ENCODE data around the gene TIMM44.

The TIMM44 gene

DNA sequence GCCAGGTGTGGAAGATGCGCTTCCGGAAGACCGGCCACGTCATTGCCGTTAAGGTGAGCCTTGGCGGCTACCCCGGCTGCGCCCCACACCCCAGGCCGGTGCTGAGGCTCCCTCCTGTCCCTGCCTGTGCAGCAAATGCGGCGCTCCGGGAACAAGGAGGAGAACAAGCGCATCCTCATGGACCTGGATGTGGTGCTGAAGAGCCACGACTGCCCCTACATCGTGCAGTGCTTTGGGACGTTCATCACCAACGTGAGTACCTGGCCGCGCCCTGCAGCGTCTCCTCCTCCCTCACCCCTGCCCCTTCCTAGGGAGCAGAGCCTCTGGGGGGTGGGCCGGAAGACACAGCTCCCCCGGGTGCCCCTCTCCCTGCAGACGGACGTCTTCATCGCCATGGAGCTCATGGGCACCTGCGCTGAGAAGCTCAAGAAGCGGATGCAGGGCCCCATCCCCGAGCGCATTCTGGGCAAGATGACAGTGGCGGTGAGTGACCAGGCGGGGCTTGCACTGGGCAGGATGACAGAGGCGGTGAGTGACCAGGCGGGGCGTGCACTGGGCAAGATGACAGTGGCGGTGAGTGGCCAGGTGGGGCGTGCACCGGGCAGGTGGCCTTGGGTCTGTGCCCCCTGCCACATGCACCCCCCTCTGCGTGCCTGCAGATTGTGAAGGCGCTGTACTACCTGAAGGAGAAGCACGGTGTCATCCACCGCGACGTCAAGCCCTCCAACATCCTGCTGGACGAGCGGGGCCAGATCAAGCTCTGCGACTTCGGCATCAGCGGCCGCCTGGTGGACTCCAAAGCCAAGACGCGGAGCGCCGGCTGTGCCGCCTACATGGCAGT lies 32.9 kb downstream of the TIMM44 start:
- H3K79me2 ChIP-seq (ENCODE audit: control insufficient read depth, insufficient read depth, low read length) = no peaks in the 10 kb centered on the region
- DNase-seq = no peak
- peaks cover 3% of the 10 kb centered on the region for H3K36me3 ChIP-seq (ENCODE audit: control insufficient read depth, insufficient read depth, low read length)
- no peak overlapping the region for H3K4me3 ChIP-seq (ENCODE audit: low read length)
- H3K27ac ChIP-seq (ENCODE audit: low read depth, low read length) = no peak overlapping the region
- no peak overlapping the region for H2BK15ac ChIP-seq (replicated peaks; ENCODE audit: low read depth)
- H3K23ac ChIP-seq (ENCODE audit: low read length) = no peak overlapping the region
- H2AK5ac ChIP-seq (ENCODE audit: low read length) = no peak overlapping the region
- H3K9ac ChIP-seq (ENCODE audit: low read length) = no peak overlapping the region
- H3K56ac ChIP-seq (ENCODE audit: low read length) = no peak overlapping the region
- peaks cover 2% of the 10 kb centered on the region for H3K27me3 ChIP-seq (ENCODE audit: insufficient read depth, low read length, poor library complexity)
- H3K18ac ChIP-seq (ENCODE audit: low read length) = no peak overlapping the region
- no peaks in the 10 kb centered on the region for H3K4me1 ChIP-seq (ENCODE audit: control insufficient read depth, low read depth, low read length)
- H3K4ac ChIP-seq (ENCODE audit: low read depth, low read length) = no peak overlapping the region
- no CpG with 5 or more reads among the region's 54 CpGs for WGBS (ENCODE audit: extremely low coverage, insufficient coverage, low lambda C conversion rate)
- H4K5ac ChIP-seq (ENCODE audit: low read length) = no peak overlapping the region
- H3K4me2 ChIP-seq (ENCODE audit: low read length) = no peak overlapping the region
- peaks cover 5% of the 10 kb centered on the region for H3K79me1 ChIP-seq (ENCODE audit: low read length)
- no peak overlapping the region for H2BK5ac ChIP-seq (ENCODE audit: low read length)
- H4K8ac ChIP-seq (ENCODE audit: low read depth, low read length) = no peak overlapping the region
- H2BK120ac ChIP-seq (ENCODE audit: low read depth, low read length) = no peak overlapping the region

DNA sequence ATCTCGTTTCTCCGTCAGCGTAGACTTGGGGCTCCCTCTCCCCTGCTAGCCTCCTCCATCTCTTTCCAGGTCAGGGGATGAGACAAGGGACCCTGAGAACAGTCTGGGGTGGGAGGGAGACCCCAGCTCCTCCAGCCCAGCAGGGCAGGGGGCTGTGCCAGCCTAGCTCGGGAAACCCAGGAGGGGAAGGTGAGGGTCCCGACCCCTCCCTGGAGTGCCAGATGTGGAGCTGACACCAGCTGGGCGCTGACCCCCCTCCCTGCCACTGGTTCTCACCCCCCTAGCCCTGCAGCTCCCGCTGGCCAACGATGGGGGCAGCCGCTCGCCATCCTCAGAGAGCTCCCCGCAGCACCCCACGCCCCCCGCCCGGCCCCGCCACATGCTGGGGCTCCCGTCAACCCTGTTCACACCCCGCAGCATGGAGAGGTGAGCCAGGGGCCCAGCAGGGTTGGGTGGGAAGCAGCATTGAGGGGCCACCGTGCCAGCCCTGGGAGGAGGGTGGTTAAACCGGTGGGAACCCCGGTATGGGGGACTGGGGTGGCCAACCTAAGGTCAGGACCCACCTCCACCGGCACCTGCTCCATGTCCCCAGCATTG lies 33.9 kb downstream of the TIMM44 start:
- no peak overlapping the region for H4K8ac ChIP-seq (ENCODE audit: low read depth, low read length)
- H3K27me3 ChIP-seq (ENCODE audit: insufficient read depth, low read length, poor library complexity) = no peaks in the 10 kb centered on the region
- H3K56ac ChIP-seq (ENCODE audit: low read length) = no peak overlapping the region
- H2BK120ac ChIP-seq (ENCODE audit: low read depth, low read length) = no peak overlapping the region
- H3K27ac ChIP-seq (ENCODE audit: low read depth, low read length) = no peak overlapping the region
- H3K79me2 ChIP-seq (ENCODE audit: control insufficient read depth, insufficient read depth, low read length) = peaks cover 7% of the 10 kb centered on the region
- H3K4me1 ChIP-seq (ENCODE audit: control insufficient read depth, low read depth, low read length) = peaks cover 2% of the 10 kb centered on the region
- no peak overlapping the region for H2BK15ac ChIP-seq (replicated peaks; ENCODE audit: low read depth)
- H3K9ac ChIP-seq (ENCODE audit: low read length) = no peak overlapping the region
- DNase-seq = no peak
- no peak overlapping the region for H3K4me2 ChIP-seq (ENCODE audit: low read length)
- no CpG with 5 or more reads among the region's 21 CpGs for WGBS (ENCODE audit: extremely low coverage, insufficient coverage, low lambda C conversion rate)
- no peak overlapping the region for H3K4ac ChIP-seq (ENCODE audit: low read depth, low read length)
- H3K79me1 ChIP-seq (ENCODE audit: low read length) = peaks cover 12% of the 10 kb centered on the region
- no peak overlapping the region for H3K4me3 ChIP-seq (ENCODE audit: low read length)
- H2BK5ac ChIP-seq (ENCODE audit: low read length) = no peak overlapping the region
- H3K18ac ChIP-seq (ENCODE audit: low read length) = no peak overlapping the region
- peaks cover 3% of the 10 kb centered on the region for H3K36me3 ChIP-seq (ENCODE audit: control insufficient read depth, insufficient read depth, low read length)
- H4K5ac ChIP-seq (ENCODE audit: low read length) = no peak overlapping the region
- H2AK5ac ChIP-seq (ENCODE audit: low read length) = no peak overlapping the region
- no peak overlapping the region for H3K23ac ChIP-seq (ENCODE audit: low read length)

DNA sequence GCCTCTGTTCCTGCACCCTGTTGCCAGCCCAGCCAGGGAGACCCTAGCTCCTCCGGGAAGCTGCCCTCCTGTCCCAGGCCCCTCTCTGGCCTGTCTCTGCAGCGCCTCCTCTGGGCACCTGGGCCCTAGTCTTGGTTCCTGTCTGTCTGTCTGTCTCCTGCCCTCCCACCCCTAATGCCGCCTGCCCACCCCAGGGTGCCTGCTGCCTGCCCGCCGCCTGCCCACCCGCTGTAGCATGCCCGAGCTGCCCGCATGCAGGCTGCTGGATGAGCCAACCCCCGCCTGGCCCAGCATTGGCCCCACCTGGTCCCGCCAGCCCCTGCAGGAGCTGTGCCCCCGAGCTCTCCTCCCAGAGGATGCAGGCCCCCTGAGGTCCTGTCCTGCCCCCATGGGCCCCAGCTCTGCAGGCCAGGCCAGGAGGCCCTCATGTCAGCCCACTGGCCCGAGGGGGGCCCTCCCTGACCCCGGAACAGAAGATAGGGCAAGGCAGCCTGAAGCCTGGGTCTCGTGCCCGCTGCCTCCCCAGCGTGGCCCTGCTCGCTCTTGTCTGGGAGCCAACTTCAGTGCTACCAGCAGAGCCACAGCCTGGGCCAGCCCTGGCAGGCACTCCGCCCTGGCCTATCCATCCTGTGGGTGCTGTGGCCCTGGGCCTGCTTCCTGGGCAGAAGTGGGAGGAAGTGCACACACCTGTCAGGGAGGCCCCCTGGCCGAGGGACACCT lies 34.6 kb downstream of the TIMM44 start:
- Histone ChIP-seq H2BK5ac (ENCODE audit: low read length) (no peak overlapping the region), H3K79me1 (ENCODE audit: low read length) (peaks cover 16% of the 10 kb centered on the region), H3K27me3 (ENCODE audit: insufficient read depth, low read length, poor library complexity) (no peaks in the 10 kb centered on the region), H3K27ac (ENCODE audit: low read depth, low read length) (no peak overlapping the region), H2BK120ac (ENCODE audit: low read depth, low read length) (no peak overlapping the region), H2AK5ac (ENCODE audit: low read length) (no peak overlapping the region), H2BK15ac (replicated peaks; ENCODE audit: low read depth) (no peak overlapping the region), H3K36me3 (ENCODE audit: control insufficient read depth, insufficient read depth, low read length) (peaks cover 3% of the 10 kb centered on the region), H3K4me3 (ENCODE audit: low read length) (no peak overlapping the region), H3K79me2 (ENCODE audit: control insufficient read depth, insufficient read depth, low read length) (peaks cover 11% of the 10 kb centered on the region), H4K8ac (ENCODE audit: low read depth, low read length) (no peak overlapping the region), H3K23ac (ENCODE audit: low read length) (no peak overlapping the region), H3K4me2 (ENCODE audit: low read length) (no peak overlapping the region), H3K9ac (ENCODE audit: low read length) (no peak overlapping the region), H3K18ac (ENCODE audit: low read length) (no peak overlapping the region), H4K5ac (ENCODE audit: low read length) (no peak overlapping the region), H3K4ac (ENCODE audit: low read depth, low read length) (no peak overlapping the region), H3K4me1 (ENCODE audit: control insufficient read depth, low read depth, low read length) (peaks cover 2% of the 10 kb centered on the region), H3K56ac (ENCODE audit: low read length) (no peak overlapping the region)
- no CpG with 5 or more reads among the region's 19 CpGs for WGBS (ENCODE audit: extremely low coverage, insufficient coverage, low lambda C conversion rate)
- no peak for DNase-seq

DNA sequence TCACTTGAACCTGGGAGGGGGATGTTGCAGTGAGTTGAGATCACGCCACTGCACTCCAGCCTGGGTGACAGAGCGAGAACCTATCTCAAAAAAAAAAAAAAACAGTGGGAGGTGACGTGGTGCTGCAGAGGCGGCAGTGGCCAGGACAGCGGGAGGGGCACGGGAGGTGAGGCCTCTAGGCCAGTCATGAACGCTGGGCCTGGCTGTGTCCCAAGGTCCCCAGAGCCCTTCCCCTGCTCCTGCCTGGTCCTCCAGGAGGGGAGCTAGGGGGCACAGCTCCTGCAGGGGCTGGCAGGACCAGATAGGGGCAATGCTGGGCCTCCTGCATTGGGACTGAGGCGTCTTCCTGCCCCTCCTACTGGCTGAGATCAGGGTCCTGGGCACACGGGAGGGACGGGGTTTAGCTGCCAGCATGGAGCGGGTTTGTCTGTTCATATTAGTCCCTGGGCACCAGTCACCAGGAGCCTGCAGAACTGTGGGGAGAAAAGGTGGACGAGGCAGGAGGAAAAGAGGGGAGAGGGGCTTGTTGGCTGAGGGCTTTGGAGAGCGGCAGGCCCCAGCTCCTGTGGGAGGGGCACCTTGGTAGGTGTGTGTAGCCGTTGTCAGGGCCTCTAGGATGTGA lies 35.3 kb downstream of the TIMM44 start:
- no peak overlapping the region for H2AK5ac ChIP-seq (ENCODE audit: low read length)
- H3K4ac ChIP-seq (ENCODE audit: low read depth, low read length) = no peak overlapping the region
- no peaks in the 10 kb centered on the region for H3K27me3 ChIP-seq (ENCODE audit: insufficient read depth, low read length, poor library complexity)
- H2BK120ac ChIP-seq (ENCODE audit: low read depth, low read length) = no peak overlapping the region
- H3K18ac ChIP-seq (ENCODE audit: low read length) = no peak overlapping the region
- H3K9ac ChIP-seq (ENCODE audit: low read length) = no peak overlapping the region
- H3K4me2 ChIP-seq (ENCODE audit: low read length) = no peak overlapping the region
- H2BK5ac ChIP-seq (ENCODE audit: low read length) = no peak overlapping the region
- WGBS (ENCODE audit: extremely low coverage, insufficient coverage, low lambda C conversion rate) = no CpG with 5 or more reads among the region's 14 CpGs
- H3K23ac ChIP-seq (ENCODE audit: low read length) = no peak overlapping the region
- no peak overlapping the region for H3K56ac ChIP-seq (ENCODE audit: low read length)
- DNase-seq = no peak
- H3K27ac ChIP-seq (ENCODE audit: low read depth, low read length) = no peak overlapping the region
- H2BK15ac ChIP-seq (replicated peaks; ENCODE audit: low read depth) = no peak overlapping the region
- peaks cover 2% of the 10 kb centered on the region for H3K4me1 ChIP-seq (ENCODE audit: control insufficient read depth, low read depth, low read length)
- peaks cover 11% of the 10 kb centered on the region for H3K79me2 ChIP-seq (ENCODE audit: control insufficient read depth, insufficient read depth, low read length)
- no peak overlapping the region for H4K5ac ChIP-seq (ENCODE audit: low read length)
- H3K4me3 ChIP-seq (ENCODE audit: low read length) = no peak overlapping the region
- H3K79me1 ChIP-seq (ENCODE audit: low read length) = peaks cover 16% of the 10 kb centered on the region
- no peak overlapping the region for H4K8ac ChIP-seq (ENCODE audit: low read depth, low read length)
- H3K36me3 ChIP-seq (ENCODE audit: control insufficient read depth, insufficient read depth, low read length) = peaks cover 3% of the 10 kb centered on the region

DNA sequence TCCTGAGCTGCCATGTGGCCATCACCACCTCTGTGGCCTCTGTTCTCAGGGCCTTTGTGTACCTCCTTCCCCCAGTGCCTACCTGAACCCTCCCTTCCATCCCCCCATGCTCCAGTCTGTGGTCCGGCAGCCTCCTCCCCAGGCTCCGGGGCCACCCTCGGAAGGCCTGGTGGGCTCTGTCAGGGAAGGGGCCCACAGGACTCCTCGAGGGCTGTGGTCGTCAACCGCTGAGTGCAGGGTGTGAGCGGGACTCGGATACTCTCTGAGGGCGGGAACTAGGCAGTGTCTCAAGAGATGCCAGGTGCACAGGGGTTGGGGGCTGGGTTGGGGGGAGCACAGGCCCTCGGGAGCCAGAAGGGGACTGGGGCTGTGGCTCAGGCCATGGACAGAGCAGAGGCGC lies 35.9 kb downstream of the TIMM44 start:
- peaks cover 2% of the 10 kb centered on the region for H3K36me3 ChIP-seq (ENCODE audit: control insufficient read depth, insufficient read depth, low read length)
- no peak overlapping the region for H3K4me2 ChIP-seq (ENCODE audit: low read length)
- no peak overlapping the region for H3K18ac ChIP-seq (ENCODE audit: low read length)
- H3K23ac ChIP-seq (ENCODE audit: low read length) = no peak overlapping the region
- no peak overlapping the region for H3K4me3 ChIP-seq (ENCODE audit: low read length)
- no peak overlapping the region for H2BK120ac ChIP-seq (ENCODE audit: low read depth, low read length)
- no peak overlapping the region for H2BK5ac ChIP-seq (ENCODE audit: low read length)
- WGBS (ENCODE audit: extremely low coverage, insufficient coverage, low lambda C conversion rate) = no CpG with 5 or more reads among the region's 11 CpGs
- no peak for DNase-seq
- H4K8ac ChIP-seq (ENCODE audit: low read depth, low read length) = no peak overlapping the region
- no peaks in the 10 kb centered on the region for H3K27me3 ChIP-seq (ENCODE audit: insufficient read depth, low read length, poor library complexity)
- H3K79me2 ChIP-seq (ENCODE audit: control insufficient read depth, insufficient read depth, low read length) = peaks cover 11% of the 10 kb centered on the region
- no peak overlapping the region for H3K56ac ChIP-seq (ENCODE audit: low read length)
- H3K27ac ChIP-seq (ENCODE audit: low read depth, low read length) = no peak overlapping the region
- no peak overlapping the region for H3K4ac ChIP-seq (ENCODE audit: low read depth, low read length)
- H3K79me1 ChIP-seq (ENCODE audit: low read length) = peaks cover 16% of the 10 kb centered on the region
- H3K4me1 ChIP-seq (ENCODE audit: control insufficient read depth, low read depth, low read length) = peaks cover 6% of the 10 kb centered on the region
- H3K9ac ChIP-seq (ENCODE audit: low read length) = no peak overlapping the region
- H2AK5ac ChIP-seq (ENCODE audit: low read length) = no peak overlapping the region
- no peak overlapping the region for H4K5ac ChIP-seq (ENCODE audit: low read length)
- H2BK15ac ChIP-seq (replicated peaks; ENCODE audit: low read depth) = no peak overlapping the region

All from mesendoderm (in vitro differentiated cells).